AG09309 (cell line): ENCODE data around the gene ADPRS.

Experiments
- DNase-seq: peaks from one replicate; pipeline ENCODE4 v3.0.0-alpha.2; 2010; ENCODE audit warnings: low read depth
- H3K4me3 ChIP-seq: 2 replicates; pipeline ENCODE4 v1.5.1; 2011; ENCODE audit warnings: mild to moderate bottlenecking, low read depth, low read length, moderate library complexity; ENCODE audit not compliant: control insufficient read depth
- TF ChIP-seq, protein P1 (sequence below): IDR thresholded peaks from 2 replicates; pipeline ENCODE4 v1.5.1; 2011; ENCODE audit warnings: mild to moderate bottlenecking, low read depth, low read length, inconsistent platforms; ENCODE audit not compliant: insufficient read depth, control insufficient read depth; ENCODE audit errors: missing control alignments

ADPRS gene

DNA sequence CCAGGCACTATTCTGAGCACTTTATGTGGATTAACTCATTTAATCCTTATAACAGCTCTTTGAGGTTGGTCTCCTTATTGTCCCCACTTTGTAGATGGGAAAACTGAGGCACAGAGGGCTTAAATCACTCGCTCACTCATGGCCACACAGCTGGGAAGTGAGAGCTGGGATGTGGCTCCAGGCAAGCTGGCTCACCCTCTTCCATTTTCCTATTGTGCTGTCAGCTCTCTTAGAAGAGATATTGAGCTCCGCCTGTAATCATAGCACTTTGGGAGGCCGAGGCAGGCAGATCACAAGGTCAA lies 40.2 kb downstream of the ADPRS start:
- TF ChIP-seq, protein P1, sequence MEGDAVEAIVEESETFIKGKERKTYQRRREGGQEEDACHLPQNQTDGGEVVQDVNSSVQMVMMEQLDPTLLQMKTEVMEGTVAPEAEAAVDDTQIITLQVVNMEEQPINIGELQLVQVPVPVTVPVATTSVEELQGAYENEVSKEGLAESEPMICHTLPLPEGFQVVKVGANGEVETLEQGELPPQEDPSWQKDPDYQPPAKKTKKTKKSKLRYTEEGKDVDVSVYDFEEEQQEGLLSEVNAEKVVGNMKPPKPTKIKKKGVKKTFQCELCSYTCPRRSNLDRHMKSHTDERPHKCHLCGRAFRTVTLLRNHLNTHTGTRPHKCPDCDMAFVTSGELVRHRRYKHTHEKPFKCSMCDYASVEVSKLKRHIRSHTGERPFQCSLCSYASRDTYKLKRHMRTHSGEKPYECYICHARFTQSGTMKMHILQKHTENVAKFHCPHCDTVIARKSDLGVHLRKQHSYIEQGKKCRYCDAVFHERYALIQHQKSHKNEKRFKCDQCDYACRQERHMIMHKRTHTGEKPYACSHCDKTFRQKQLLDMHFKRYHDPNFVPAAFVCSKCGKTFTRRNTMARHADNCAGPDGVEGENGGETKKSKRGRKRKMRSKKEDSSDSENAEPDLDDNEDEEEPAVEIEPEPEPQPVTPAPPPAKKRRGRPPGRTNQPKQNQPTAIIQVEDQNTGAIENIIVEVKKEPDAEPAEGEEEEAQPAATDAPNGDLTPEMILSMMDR = no peak
- no peak for DNase-seq
- no peak overlapping the region for H3K4me3 ChIP-seq

DNA sequence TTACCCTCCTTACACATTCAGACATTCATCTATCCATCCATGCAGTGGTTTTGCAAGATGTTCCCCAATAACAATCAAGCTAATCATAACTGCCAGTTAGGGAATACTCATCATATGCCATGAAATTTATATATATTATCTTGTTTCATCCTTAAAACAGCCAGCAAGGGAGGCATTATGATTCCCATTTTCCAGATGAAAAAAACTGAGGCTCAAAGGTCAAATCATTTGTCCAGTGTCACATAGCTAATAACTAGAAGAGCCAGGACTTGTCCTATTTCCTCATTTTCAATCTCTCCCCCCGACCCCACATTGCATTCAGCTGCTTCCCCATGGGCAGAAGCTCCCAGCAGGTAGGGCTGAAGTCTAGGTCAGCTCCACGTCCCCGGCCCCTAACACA lies 43.3 kb downstream of the ADPRS start:
- DNase-seq = no peak
- TF ChIP-seq, protein P1 = no peak
- no peak overlapping the region for H3K4me3 ChIP-seq

DNA sequence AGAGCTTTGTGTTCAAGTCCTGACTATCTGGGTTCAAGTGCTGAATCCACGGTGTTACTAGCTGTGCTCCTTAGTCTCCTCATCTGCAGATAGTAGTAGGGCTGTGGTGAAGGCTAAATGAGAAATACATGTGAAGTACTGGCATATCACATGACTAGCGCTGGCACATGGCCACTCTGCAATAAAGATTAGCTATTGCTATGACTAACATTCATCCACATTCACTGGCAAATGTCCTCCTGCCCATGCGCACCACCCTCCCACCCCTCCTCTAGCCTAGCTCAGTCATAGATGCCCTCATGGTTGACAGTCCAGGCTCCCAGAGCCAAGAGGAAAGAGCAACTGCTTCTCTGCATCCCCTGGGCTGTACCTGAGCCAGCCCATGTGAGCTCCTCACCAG lies 44.8 kb downstream of the ADPRS start:
- H3K4me3 ChIP-seq = no peak overlapping the region
- DNase-seq = peak; percentile 97
- TF ChIP-seq, protein P1 = no peak

DNA sequence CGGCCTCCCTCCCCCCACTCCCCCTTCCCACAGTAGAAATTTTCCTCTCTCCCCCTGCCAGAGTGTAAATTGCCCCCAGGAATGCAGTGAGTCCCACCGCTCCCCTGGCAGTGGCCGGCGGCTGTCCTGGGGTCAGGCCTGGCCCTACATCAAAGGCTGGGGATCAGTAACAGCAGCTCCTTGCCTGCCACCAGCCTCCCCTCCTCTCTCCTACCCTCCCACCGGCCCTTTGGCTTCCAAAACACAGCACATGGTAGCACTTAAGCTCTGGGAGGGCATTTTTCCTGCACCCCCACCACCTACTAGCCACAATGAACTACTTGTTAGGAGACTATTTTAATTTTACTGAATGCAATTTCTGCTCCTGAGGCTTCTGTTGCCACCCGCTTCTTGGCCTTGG lies 45.3 kb downstream of the ADPRS start:
- no peak for DNase-seq
- H3K4me3 ChIP-seq = no peak overlapping the region
- TF ChIP-seq, protein P1 = no peak

DNA sequence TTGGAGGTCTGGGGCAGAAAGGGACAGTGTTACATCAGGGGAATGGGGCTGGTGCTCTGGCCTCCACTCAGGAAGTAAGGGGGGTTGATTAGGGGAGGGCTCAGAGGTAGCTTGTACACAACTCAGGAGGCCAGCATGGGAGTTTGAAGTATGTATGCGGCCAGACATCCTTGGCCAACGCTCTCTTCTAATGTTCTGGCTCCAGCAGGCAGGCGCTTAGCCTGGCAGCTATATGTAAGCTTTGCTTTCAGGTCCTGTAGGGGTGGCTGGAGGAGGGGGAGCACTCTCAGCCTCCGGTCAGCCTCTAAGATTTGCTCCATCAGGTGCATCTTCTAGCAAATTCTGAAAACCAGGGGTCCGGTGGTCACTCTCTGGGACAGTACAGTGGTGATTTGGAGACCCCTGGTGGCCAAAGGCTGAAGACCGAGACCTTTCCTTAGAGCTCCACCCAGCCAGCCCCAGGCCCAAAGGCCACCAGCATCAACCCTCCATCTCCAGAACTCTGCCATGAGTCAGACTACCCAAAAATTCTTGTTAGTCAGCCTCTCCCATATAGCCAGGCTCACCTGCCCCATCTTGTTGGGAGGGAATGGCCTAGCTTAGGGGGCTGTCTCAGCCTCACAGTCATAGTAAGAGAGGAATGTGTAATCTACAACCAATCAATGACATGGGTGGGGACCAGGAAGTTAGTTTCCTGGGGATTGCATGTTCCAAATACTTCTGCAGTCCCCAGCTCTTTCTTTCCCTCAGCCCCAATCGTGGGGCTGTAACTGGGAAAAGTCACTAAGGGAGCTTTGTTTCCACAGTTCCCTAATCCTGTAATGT lies 46.0 kb downstream of the ADPRS start:
- TF ChIP-seq, protein P1 = peak; percentile 81
- no peak for DNase-seq

DNA sequence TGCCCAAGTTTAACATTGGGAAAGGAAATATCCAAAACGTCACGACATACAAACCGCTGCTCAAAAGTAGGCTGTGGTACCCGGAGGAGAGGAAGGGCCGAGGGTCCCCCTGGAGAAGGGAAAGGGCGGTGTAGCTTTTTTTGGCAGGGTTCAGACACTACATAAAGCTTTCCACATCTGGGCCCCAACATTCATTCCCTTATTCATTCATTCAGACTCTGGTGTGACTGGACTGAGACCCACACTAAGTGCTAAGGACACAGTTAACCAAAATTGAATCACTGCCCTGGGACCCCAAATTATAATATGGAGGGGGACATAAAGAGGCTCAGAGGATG lies 46.6 kb downstream of the ADPRS start:
- no peak for DNase-seq
- TF ChIP-seq, protein P1 = no peak
- no peak overlapping the region for H3K4me3 ChIP-seq

More for the DNA sequence above, 46.0 kb downstream of the ADPRS start:
- no peak overlapping the region for H3K4me3 ChIP-seq
